ENCODE results near the gene PNMA8B.

GRCh38 chr19:46449228-46449627 is 46.4 kb downstream of the PNMA8B start:
- no peak for TF ChIP-seq EZH2phosphoT487 (IDR thresholded peaks at IDR 0.05; ENCODE audit: low read depth)
- TF ChIP-seq, protein P1, sequence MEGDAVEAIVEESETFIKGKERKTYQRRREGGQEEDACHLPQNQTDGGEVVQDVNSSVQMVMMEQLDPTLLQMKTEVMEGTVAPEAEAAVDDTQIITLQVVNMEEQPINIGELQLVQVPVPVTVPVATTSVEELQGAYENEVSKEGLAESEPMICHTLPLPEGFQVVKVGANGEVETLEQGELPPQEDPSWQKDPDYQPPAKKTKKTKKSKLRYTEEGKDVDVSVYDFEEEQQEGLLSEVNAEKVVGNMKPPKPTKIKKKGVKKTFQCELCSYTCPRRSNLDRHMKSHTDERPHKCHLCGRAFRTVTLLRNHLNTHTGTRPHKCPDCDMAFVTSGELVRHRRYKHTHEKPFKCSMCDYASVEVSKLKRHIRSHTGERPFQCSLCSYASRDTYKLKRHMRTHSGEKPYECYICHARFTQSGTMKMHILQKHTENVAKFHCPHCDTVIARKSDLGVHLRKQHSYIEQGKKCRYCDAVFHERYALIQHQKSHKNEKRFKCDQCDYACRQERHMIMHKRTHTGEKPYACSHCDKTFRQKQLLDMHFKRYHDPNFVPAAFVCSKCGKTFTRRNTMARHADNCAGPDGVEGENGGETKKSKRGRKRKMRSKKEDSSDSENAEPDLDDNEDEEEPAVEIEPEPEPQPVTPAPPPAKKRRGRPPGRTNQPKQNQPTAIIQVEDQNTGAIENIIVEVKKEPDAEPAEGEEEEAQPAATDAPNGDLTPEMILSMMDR (IDR thresholded peaks at IDR 0.05; ENCODE audit: low read depth, low read length), result no peak
